HG03565 (cell line): Measurements from ENCODE around the gene TRIM33.
"Not testable (repeated sequence)": the region's sequence is repeated elsewhere in the genome, so short reads cannot be mapped to it uniquely, and the experiment has no call there.

Experiments used
- ATAC-seq: cut with Tn5 transposase; IDR thresholded peaks from one replicate; pipeline ENCODE4 v1.9.1; 2021; ENCODE audit warnings: mild to moderate bottlenecking, moderate library complexity; ENCODE audit not compliant: unreplicated experiment

Gene TRIM33

GRCh38 chr1:114468047-114468446, 43.0 kb downstream of the TRIM33 start:
- no peak for ATAC-seq

GRCh38 chr1:114467491-114467890, 43.5 kb downstream of the TRIM33 start:
- ATAC-seq = peak; percentile 48

DNA sequence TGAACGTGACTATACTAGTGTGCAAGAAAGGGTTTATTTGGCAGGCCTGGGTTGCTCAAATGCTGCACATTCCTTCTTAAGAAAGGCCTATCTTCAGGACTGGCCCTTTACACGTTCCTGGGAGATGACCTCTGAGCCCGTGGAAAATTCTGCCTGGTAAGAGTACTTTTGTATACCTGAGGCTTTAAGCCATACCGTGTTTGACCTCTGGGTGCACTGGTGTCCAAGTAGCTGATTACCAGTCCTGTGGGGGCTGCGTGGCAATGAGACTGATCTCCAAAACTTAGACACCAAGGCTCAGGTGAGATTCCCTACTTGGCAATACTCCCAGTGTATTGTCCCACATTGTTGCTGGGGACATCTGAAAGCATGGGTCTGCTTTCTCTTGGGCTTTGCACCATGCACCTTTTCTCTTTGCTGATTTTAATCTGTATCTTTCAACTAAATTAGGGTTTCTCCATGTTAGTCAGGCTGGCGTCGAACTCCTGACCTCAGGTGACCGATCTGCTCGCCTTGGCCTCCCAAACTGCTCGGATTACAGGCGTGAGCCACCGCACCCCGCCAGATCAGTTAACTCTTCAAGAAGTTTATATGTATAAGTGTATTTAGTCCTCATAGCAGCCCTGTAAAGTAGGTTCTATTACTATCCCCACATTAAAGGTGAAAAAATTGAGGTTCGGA, 44.5 kb downstream of the TRIM33 start:
- ATAC-seq = no peak

DNA sequence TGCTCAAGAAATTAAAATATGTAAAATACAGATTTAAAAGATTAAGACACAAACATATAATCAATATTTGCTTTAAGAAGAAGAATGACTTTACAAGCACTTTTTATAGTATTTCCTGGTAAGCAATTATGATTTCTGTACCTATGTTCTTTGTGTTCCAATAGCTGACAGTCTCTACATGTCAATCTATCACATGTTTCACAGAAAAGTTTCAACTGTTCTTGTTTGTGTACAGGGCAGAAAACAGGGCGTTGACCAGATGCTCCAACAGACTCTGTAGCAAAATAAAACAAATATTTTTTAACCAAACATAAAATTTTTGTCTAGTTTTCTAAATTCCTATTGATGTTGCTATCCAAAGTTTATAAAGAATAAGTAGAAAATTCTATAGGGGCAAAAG, 48.0 kb downstream of the TRIM33 start:
- no peak for ATAC-seq

DNA sequence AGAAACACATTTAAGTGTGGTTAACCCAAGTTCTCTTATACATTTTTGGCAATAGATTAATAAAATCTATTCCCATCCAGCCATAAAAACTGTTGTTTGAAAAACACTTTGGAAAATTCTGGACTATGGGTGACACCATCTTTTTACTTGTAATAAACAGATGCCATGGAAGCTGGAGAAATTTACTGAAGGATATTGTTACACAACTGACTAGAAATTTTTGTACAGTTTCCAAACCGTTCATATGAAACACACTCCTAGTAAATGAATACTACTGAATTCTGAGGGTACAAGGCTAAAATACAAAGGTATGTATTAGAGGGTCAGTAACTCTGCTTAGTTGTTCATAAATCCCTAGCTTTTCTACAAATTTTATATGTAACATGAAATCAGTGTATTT, 48.7 kb downstream of the TRIM33 start:
- ATAC-seq = no peak

DNA sequence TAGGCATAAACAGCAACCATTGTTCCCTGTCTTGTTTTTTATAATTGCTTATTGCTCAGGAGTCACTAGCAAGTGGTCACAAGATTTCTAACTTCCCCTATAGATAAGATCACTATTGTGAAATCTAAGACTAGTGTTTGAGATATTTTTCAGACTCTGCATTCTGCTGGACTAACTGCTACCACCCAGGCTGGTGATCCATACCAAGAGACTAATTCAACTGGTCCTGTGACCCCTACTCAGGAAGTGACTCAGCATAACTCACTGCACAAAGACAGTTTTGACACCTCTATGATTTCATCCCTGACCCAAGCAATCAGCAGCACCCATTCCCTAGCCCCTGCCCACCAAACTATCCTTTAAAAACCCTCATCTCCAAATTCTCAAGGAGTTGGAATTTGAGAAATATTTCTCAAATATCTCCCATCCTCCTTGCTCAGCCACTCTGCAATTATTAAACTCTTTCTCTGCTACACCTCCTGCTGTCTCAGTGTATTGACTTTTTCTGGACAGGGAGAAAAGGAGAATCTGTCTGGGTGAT, 52.7 kb downstream of the TRIM33 start:
- no peak for ATAC-seq

DNA sequence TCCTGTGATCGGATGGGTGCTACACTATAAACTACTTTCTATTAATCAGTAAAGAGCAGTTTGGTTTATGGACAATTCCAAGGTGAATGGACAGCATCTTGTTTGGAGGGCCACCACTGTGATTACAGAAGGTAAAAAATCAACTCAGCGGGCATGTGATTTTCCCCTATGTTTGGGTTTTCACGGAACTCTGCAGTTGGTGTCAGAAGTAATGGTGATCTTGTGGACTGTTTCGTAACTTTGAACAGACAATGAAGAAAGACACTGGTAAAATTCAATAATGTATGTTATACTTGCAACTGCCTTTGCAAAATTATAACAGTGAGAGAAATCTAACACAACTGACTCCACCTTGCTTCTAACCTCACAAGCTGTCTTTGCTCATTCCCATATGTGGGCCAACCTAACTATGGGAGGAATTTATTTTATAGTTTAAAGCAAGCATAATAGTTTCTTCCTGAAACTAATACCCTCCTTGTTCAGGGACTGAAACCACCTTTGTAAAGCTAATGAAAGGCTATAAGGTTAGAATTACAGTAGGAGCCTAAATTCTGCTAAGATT, 53.2 kb downstream of the TRIM33 start:
- no peak for ATAC-seq

GRCh38 chr1:114456586-114456985, 54.4 kb downstream of the TRIM33 start:
- ATAC-seq = no peak

- no peak for ATAC-seq
Measured at GRCh38 chr1:114455102-114455785, 55.8 kb downstream of the TRIM33 start.

GRCh38 chr1:114454539-114454938, 56.5 kb downstream of the TRIM33 start:
- no peak for ATAC-seq

DNA sequence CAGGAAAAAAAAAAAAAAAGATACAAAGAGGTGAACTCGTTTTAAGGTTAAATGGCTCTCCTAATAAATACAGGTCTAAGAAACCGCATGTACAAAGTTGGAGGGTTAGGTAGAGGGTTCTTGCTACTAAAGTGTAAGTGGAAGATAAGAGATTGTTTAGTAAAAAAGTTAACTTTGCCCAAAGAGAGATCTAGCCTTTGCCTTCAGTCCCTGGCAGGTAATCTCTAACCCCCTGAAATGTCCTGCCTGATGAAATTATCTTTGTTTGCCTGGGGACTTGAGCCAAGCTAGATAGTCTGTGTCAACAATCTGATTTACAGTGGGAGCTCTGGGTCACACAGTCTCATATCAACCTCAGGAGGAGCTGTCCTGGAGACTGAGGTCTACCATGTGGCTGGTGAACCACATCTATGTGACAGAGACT, 57.6 kb downstream of the TRIM33 start:
- ATAC-seq = no peak

- ATAC-seq = no peak
Measured at GRCh38 chr1:114448370-114449036, 62.5 kb downstream of the TRIM33 start.

GRCh38 chr1:114446198-114446597, 64.8 kb downstream of the TRIM33 start:
- no peak for ATAC-seq

- not testable (repeated sequence) for ATAC-seq
Measured at GRCh38 chr1:114443226-114443625, 67.8 kb downstream of the TRIM33 start.

GRCh38 chr1:114441332-114441731, 69.7 kb downstream of the TRIM33 start:
- ATAC-seq = no peak

DNA sequence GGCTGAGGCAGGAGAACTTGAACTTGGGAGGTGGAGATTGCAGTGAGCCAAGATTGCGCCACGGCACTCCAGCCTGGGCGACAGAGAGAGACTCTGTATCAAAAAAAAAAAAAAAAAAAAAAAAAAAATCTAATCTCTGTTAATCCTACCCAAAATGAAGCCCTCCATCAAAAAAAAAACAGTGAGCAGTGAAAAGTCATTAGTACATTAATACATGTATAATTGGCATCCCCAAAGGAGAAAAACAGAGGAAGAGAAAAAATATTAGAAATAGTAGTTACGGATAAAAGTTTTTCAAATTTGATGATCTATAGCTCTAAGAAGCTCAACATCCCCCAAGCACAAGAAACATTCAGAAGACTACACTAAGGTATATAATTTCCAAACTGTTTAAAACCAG, 71.6 kb downstream of the TRIM33 start:
- no peak for ATAC-seq

DNA sequence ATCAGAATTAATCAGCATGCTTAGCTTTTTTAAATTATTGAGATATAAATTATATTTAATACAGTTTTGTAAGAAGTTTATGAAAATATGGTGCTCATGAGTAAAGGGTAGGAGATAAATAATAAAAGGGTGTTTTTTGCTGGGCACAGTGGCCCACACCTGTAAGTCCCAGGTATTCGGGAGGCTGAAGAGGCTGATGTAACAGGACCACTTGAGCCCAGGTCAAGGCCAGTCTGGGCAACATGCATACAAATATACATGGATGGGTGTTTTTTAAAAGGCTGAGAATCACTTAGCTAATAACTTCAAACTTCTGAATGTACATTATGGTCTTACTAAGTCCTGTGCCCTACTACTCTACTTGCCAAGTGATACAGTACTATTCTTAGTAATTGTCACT, 73.2 kb downstream of the TRIM33 start:
- no peak for ATAC-seq

DNA sequence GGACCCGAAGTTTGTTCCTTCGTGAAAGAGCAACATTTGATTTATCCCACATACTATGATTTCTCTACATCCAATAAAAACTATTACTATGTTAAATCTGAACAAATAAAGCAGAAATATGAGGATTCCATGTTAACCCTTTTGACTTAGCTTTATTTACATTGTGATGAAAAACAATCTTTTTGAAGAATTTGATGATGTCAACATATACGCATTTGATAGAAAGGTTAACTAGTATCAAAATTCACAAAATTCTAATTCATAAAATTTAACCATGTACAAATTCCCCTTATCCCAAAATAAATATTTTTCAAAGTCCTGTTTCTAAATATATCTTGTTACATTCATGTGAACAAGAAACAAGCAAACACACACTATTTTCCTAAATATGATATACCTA, 74.2 kb downstream of the TRIM33 start:
- ATAC-seq = no peak

DNA sequence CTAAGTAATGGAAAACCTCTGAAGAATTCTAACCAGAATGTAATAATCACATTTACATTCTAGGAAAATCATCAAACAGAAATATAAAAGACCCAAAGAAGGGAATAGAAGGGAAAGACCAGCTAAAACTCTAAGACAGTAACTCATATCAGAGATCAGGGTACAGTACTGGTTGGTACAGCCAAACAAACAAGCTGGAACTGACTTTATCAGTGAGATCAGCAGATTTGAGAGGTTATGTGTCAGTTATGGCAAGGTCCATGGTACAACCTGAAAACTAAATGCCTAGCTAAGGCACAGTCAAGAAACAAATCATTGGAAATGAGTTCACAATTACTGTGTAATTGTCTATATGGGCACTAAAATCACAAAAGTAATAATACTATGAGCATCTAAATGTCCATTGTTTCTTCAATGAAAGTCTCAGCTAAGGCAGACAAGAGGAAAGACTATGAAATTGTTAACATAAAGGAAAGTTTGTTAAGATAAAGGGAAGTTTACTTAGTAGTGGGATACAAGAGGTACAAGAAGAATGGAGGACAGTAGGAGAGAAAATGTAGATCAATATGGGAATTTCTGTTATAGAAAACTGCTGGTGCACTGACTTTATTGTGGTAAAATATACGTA, 75.8 kb downstream of the TRIM33 start:
- no peak for ATAC-seq

- ATAC-seq = no peak
Measured at GRCh38 chr1:114431026-114431425, 80.0 kb downstream of the TRIM33 start.
